Forelimb muscle (tissue), 1 donor: ENCODE results near the gene PTBP3. TPM values are rescaled to one million over a fixed set of nuclear protein-coding genes. Genes with fewer than 3 reads are reported as not detected.
"Not testable (repeated sequence)": the region's sequence is repeated elsewhere in the genome, so short reads cannot be mapped to it uniquely, and the experiment has no call there.

Source experiments
- DNase-seq: peaks from one replicate; pipeline ENCODE4 v3.0.0-alpha.2; 2013; ENCODE audit warnings: low read depth
- polyA plus RNA-seq: library from polyadenylated mRNA; unstranded; fragments of 120-200 nt; gene quantifications from one replicate; pipeline ENCODE4 v1.2.1, GENCODE V29; 2013; ENCODE audit not compliant: insufficient read length

PTBP3 gene
- polyA plus RNA-seq, 1 donor, result 14.6 TPM

DNA sequence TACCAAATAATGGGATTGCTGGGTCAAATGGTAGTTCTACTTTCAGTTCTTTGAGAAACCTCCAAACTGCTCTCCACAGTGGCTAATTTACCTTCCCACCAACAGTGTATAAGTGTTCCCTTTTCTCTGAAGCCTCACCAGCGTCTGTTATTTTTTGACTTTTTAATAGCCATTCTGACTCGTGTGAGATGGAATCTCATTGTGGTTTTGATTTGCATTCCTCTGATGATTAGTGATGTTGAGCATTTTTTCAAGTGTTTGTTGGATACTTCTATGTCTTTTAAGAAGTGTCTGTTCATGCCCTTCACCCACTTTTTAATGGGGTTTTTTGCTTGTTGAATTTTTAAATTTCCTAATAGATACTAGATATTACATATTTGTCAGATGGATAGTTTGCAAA, 129.9 kb downstream of the PTBP3 start:
- no peak for DNase-seq

GRCh38 chr9:112200711-112201110, 132.7 kb downstream of the PTBP3 start:
- DNase-seq, result no peak

GRCh38 chr9:112198646-112199045, 134.8 kb downstream of the PTBP3 start:
- DNase-seq, result no peak

- DNase-seq, result no peak
These were observed 138.4 kb downstream of the PTBP3 start for GRCh38 chr9:112194969-112195431.

DNA sequence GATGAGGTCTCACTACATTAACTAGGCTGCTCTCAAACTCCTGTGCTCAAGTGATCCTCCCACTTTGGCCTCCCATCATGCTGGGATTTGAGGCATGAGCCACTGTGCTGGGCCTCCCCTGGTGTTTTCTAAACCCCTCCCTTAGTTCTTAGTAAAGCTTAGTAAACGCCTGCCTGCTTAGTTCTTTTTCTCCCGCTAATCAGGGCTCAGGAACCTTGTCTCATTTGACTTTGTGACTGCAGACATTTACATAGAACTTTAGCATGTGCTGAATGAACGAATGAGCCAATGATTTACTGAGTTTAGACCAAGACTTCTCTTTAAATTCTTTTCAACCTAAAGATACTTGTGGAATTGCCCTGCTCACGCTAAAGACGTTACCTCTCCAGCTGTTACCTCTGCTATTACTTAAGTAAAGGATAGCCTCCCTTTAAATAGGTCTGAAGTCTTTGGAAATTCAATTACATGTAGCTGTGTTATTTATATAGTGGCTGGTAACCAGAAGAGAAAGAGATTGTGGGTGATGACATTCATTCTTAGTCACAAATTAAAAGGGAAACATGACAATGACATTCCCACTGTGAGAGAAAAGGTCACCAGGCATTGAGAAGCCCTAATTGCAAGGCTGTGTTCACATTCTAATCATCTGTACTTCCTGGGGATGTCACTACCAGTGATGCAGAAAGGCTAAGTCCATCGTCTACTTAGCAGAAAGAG, 139.7 kb downstream of the PTBP3 start:
- DNase-seq, result no peak

DNA sequence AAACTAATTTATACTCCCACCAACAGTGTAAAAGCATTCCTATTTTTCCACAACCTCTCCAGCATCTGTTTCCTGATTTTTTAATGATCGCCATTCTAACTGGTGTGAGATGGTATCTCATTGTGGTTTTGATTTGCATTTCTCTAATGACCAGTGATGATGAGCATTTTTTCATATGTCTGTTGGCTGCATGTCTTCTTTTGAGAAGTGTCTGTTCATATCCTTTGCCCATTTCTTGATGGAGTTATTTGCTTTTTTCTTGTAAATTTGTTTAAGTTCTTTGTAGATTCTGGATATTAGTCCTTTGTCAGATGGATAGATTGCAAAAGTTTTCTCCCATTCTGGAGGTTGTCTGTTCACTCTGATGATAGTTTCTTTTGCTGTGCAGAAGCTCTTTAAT, 143.1 kb downstream of the PTBP3 start:
- DNase-seq, result not testable (repeated sequence)

- DNase-seq, result no peak
These were observed 144.5 kb downstream of the PTBP3 start for GRCh38 chr9:112188884-112189283.

- no peak for DNase-seq
These were observed 146.0 kb downstream of the PTBP3 start for GRCh38 chr9:112187404-112187803.

DNA sequence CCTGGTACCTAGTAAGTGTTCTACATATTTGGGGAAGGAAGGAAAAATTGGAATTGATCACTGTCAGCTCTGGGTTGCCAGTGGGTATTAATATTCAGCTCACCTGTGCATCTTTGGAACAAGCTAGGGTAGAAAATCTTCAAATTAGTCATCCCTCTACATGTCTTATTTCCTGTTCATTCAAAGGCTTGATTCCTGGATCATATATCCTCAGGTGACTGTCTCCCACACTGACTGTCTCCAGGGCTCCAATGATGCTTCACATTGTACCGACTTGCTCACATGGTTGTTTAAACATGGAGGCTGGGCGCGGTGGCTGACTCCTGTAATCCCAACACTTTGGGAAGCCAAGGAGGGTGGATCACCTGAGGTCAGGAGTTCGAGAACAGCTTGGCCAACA, 146.7 kb downstream of the PTBP3 start:
- no peak for DNase-seq

GRCh38 chr9:112184946-112185345, 148.5 kb downstream of the PTBP3 start:
- no peak for DNase-seq

DNA sequence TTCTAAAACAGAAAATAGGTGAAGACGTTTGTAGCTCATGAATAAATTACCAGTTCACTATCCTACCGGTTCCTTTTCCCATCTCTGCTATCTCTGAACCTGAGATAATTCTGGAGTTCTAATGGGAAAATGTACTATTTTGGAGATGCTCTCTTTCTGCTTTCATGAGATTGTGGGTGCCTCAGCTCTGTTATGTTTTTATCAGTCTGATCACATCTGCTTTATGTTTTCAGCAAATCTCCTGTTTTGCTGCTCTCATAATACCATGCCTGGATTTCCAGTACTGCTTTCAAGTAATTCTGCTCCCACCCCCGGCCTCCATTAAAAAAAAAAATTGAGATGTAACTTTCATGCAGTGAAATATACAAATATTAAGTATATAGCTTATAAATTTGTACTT, 149.2 kb downstream of the PTBP3 start:
- no peak for DNase-seq

DNA sequence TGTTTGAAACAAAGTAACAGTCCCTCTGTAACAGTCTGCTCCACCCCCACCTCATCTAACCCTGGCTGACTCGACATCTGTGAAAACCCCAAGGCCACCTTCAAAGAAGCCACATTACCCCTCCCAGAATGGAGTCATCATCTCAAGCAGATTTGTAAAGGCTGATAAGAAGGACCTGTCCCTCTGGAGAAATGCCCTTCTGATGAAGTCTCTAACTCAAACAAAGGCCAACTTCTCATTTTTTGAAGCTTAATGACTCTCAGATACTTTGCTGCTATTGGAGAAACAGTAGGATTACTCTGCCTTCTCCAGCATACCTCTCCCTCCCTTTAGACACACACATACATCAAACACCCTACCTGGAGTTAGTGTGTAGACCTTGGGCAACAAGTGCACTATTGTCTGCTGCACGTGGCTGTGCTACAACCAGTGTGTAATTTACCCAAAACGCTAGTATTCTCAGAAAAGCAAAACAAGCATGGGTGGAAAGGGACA, 153.0 kb downstream of the PTBP3 start:
- no peak for DNase-seq

DNA sequence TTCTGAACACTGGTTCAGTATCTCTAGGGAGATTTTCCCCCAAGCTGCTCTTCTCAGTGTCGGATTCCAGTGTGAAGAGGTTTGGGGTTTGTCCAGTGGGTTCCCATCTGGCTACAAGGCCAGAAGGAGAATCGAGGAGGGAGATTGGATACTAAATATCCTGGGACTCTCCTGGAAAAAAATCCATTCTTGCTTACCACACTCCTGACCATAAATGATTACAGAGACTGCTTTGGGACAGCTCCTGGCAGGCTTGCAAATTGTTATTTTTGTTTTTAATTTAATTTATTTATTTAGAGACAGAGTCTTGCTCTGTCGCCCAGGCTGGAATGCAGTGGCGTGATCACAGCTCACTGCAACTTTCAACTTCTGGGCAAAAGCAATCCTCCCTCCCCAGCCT, 153.6 kb downstream of the PTBP3 start:
- no peak for DNase-seq

DNA sequence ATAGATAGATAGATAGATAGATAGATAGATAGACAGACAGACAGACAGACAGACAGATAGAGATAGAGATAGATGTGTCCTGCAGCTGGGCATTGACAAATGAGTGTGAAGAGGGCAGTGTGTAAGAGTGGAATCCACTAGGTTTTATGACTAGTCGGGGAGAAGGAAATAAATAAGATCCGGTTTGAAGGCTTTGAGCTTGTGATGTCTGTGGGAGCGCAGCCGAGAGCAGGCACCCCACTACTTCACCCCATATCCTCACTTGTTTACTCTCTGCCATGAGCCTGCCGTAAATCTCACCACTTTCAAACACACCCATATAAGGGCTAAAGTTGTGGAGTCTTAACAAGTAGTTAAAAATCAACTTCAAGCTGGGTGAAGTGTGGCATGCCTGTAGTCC, 156.9 kb downstream of the PTBP3 start:
- DNase-seq, result no peak

DNA sequence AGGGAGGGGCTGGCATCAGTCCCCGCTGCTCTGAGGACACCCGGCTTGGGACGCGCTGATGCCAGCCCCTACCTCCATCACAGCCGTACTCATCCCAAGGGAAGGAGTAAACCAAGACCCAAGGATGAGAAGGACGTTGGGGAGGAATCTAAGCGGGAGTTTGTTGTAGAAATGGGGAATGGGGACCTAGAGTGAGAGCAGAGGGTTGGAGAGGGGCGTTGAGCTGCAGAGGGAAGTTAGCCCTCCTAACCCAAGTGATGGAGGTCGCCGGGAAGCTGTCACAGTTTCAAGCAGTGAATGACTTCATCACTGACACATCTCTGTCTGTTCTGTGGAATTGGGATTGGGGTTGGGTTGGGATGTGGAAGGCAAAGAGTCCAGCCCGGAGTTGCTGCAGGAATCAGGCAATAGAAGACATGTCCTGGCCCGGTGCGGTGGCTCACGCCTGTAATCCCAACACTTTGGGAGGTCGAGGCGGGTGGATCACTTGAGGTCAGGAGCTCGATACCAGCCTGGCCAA, 157.6 kb downstream of the PTBP3 start:
- no peak for DNase-seq

GRCh38 chr9:112174965-112175795, 158.2 kb downstream of the PTBP3 start, which contains the start of gene SUSD1:
Gene SUSD1 (minus strand): TSS chr9:112175297. CDS start chr9:112175235, 62 bp downstream.
- DNase-seq, result no peak

- no peak for DNase-seq
These were observed 159.0 kb downstream of the PTBP3 start for GRCh38 chr9:112174222-112174964.

DNA sequence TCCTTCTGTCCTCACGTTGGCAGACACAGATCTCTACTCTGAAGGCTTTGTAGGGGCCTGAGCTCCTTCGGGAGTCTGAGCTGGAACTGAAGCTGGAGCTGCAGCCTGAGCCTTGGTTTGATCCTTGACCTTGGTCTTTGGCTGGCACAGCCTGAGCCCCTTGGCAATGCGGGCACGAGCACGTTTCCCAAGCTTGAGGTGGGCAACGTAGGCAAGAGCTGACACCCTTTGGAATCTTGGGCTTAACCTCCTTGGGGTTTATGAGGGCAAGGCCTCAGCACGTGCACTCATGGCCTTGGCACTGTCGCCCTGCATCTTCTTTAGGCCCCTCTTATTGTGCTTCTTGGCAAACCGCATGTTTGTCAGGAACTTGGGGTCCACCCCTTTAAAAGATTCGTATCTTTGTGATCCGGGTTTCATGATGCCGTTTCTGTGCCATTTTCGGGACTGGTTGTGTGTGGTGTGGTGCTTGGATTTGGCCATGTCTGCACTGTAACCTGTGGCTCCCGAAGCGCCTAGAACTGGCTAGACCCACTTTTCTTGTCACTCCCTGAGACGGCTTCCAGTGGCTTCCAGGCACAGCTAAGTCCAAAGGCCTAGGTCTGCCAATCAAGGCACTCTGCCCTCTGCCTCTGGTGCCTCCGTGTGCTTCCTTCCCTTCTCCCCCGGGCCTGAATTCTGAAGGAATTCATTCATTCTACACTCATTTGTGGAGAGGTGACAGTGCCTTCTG, 159.8 kb downstream of the PTBP3 start:
- DNase-seq, result no peak

GRCh38 chr9:112170968-112171367, 162.5 kb downstream of the PTBP3 start:
- DNase-seq, result no peak

- no peak for DNase-seq
These were observed 163.2 kb downstream of the PTBP3 start for GRCh38 chr9:112170235-112170634.

GRCh38 chr9:112169368-112169767, 164.1 kb downstream of the PTBP3 start:
- DNase-seq, result no peak
